ENCODE data around the gene LRRTM1.

Gene LRRTM1

GRCh38 chr2:80302314-80303005, 2.1 kb downstream of the LRRTM1 start:
- Histone ChIP-seq H3K27ac (ENCODE audit: low read depth, low read length) (no peak overlapping the region), H3K36me3 (ENCODE audit: control insufficient read depth in 1 of 2, insufficient read depth in 2 of 2, low read length in 2 of 2) (no peaks in the 10 kb centered on the region), H3K9me3 (ENCODE audit: control insufficient read depth in 1 of 2, low read length in 2 of 2) (no peaks in the 10 kb centered on the region), H3K27me3 (ENCODE audit: control insufficient read depth in 1 of 2, insufficient read depth in 2 of 2, low read length in 2 of 2) (peaks cover 34 to 47% of the 10 kb centered on the region in 2 donors), H3K4me3 (ENCODE audit: low read depth in 1 of 2, low read length in 2 of 2) (peak overlapping the region in 1 of 2 donors; percentile 16), H3K4me1 (ENCODE audit: control insufficient read depth in 1 of 2, insufficient read depth in 2 of 2, low read length in 2 of 2) (no peaks in the 10 kb centered on the region), H3K9ac (ENCODE audit: low read depth in 1 of 2, low read length in 2 of 2) (no peak overlapping the region)

- Histone ChIP-seq H3K27me3 (ENCODE audit: control insufficient read depth in 1 of 2, insufficient read depth in 2 of 2, low read length in 2 of 2) (peaks cover 34 to 47% of the 10 kb centered on the region in 2 donors), H3K4me3 (ENCODE audit: low read depth in 1 of 2, low read length in 2 of 2) (peak overlapping the region in 1 of 2 donors; percentile 16), H3K9me3 (ENCODE audit: control insufficient read depth in 1 of 2, low read length in 2 of 2) (no peaks in the 10 kb centered on the region), H3K36me3 (ENCODE audit: control insufficient read depth in 1 of 2, insufficient read depth in 2 of 2, low read length in 2 of 2) (no peaks in the 10 kb centered on the region), H3K4me1 (ENCODE audit: control insufficient read depth in 1 of 2, insufficient read depth in 2 of 2, low read length in 2 of 2) (no peaks in the 10 kb centered on the region), H3K9ac (ENCODE audit: low read depth in 1 of 2, low read length in 2 of 2) (no peak overlapping the region), H3K27ac (ENCODE audit: low read depth, low read length) (no peak overlapping the region)
These were observed 2.6 kb downstream of the LRRTM1 start for GRCh38 chr2:80302001-80302313.

GRCh38 chr2:80300954-80301353, 3.6 kb downstream of the LRRTM1 start:
- no peak overlapping the region for H3K4me3 ChIP-seq (ENCODE audit: low read depth in 1 of 2, low read length in 2 of 2)
- no peaks in the 10 kb centered on the region for H3K9me3 ChIP-seq (ENCODE audit: control insufficient read depth in 1 of 2, low read length in 2 of 2)
- no peak overlapping the region for H3K9ac ChIP-seq (ENCODE audit: low read depth in 1 of 2, low read length in 2 of 2)
- no peaks in the 10 kb centered on the region for H3K4me1 ChIP-seq (ENCODE audit: control insufficient read depth in 1 of 2, insufficient read depth in 2 of 2, low read length in 2 of 2)
- H3K36me3 ChIP-seq (ENCODE audit: control insufficient read depth in 1 of 2, insufficient read depth in 2 of 2, low read length in 2 of 2) = no peaks in the 10 kb centered on the region
- H3K27me3 ChIP-seq (ENCODE audit: control insufficient read depth in 1 of 2, insufficient read depth in 2 of 2, low read length in 2 of 2) = peaks cover 31 to 46% of the 10 kb centered on the region in 2 donors
- H3K27ac ChIP-seq (ENCODE audit: low read depth, low read length) = no peak overlapping the region

GRCh38 chr2:80300346-80300745, 4.2 kb downstream of the LRRTM1 start:
- H3K36me3 ChIP-seq (ENCODE audit: control insufficient read depth in 1 of 2, insufficient read depth in 2 of 2, low read length in 2 of 2) = no peaks in the 10 kb centered on the region
- no peaks in the 10 kb centered on the region for H3K9me3 ChIP-seq (ENCODE audit: control insufficient read depth in 1 of 2, low read length in 2 of 2)
- H3K4me1 ChIP-seq (ENCODE audit: control insufficient read depth in 1 of 2, insufficient read depth in 2 of 2, low read length in 2 of 2) = no peaks in the 10 kb centered on the region
- no peak overlapping the region for H3K27ac ChIP-seq (ENCODE audit: low read depth, low read length)
- H3K4me3 ChIP-seq (ENCODE audit: low read depth in 1 of 2, low read length in 2 of 2) = no peak overlapping the region
- H3K9ac ChIP-seq (ENCODE audit: low read depth in 1 of 2, low read length in 2 of 2) = no peak overlapping the region
- H3K27me3 ChIP-seq (ENCODE audit: control insufficient read depth in 1 of 2, insufficient read depth in 2 of 2, low read length in 2 of 2) = peaks cover 27 to 40% of the 10 kb centered on the region in 2 donors

GRCh38 chr2:80299661-80300060, 4.9 kb downstream of the LRRTM1 start:
- Histone ChIP-seq H3K27me3 (ENCODE audit: control insufficient read depth in 1 of 2, insufficient read depth in 2 of 2, low read length in 2 of 2) (peaks cover 22 to 35% of the 10 kb centered on the region in 2 donors), H3K4me3 (ENCODE audit: low read depth in 1 of 2, low read length in 2 of 2) (no peak overlapping the region), H3K4me1 (ENCODE audit: control insufficient read depth in 1 of 2, insufficient read depth in 2 of 2, low read length in 2 of 2) (no peaks in the 10 kb centered on the region), H3K9me3 (ENCODE audit: control insufficient read depth in 1 of 2, low read length in 2 of 2) (no peaks in the 10 kb centered on the region), H3K9ac (ENCODE audit: low read depth in 1 of 2, low read length in 2 of 2) (no peak overlapping the region), H3K27ac (ENCODE audit: low read depth, low read length) (no peak overlapping the region), H3K36me3 (ENCODE audit: control insufficient read depth in 1 of 2, insufficient read depth in 2 of 2, low read length in 2 of 2) (no peaks in the 10 kb centered on the region)

- Histone ChIP-seq H3K9me3 (ENCODE audit: control insufficient read depth in 1 of 2, low read length in 2 of 2) (no peaks in the 10 kb centered on the region), H3K4me1 (ENCODE audit: control insufficient read depth in 1 of 2, insufficient read depth in 2 of 2, low read length in 2 of 2) (no peaks in the 10 kb centered on the region), H3K4me3 (ENCODE audit: low read depth in 1 of 2, low read length in 2 of 2) (no peak overlapping the region), H3K36me3 (ENCODE audit: control insufficient read depth in 1 of 2, insufficient read depth in 2 of 2, low read length in 2 of 2) (no peaks in the 10 kb centered on the region), H3K9ac (ENCODE audit: low read depth in 1 of 2, low read length in 2 of 2) (no peak overlapping the region), H3K27me3 (ENCODE audit: control insufficient read depth in 1 of 2, insufficient read depth in 2 of 2, low read length in 2 of 2) (peaks cover 22 to 31% of the 10 kb centered on the region in 2 donors), H3K27ac (ENCODE audit: low read depth, low read length) (no peak overlapping the region)
These were observed 5.6 kb downstream of the LRRTM1 start for GRCh38 chr2:80298954-80299353.

GRCh38 chr2:80293039-80293438, 11.5 kb downstream of the LRRTM1 start:
- Histone ChIP-seq H3K36me3 (ENCODE audit: control insufficient read depth in 1 of 2, insufficient read depth in 2 of 2, low read length in 2 of 2) (no peaks in the 10 kb centered on the region), H3K4me1 (ENCODE audit: control insufficient read depth in 1 of 2, insufficient read depth in 2 of 2, low read length in 2 of 2) (no peaks in the 10 kb centered on the region), H3K27ac (ENCODE audit: low read depth, low read length) (no peak overlapping the region), H3K27me3 (ENCODE audit: control insufficient read depth in 1 of 2, insufficient read depth in 2 of 2, low read length in 2 of 2) (no peaks in the 10 kb centered on the region), H3K9me3 (ENCODE audit: control insufficient read depth in 1 of 2, low read length in 2 of 2) (no peaks in the 10 kb centered on the region), H3K9ac (ENCODE audit: low read depth in 1 of 2, low read length in 2 of 2) (no peak overlapping the region), H3K4me3 (ENCODE audit: low read depth in 1 of 2, low read length in 2 of 2) (no peak overlapping the region)

- Histone ChIP-seq H3K27me3 (ENCODE audit: control insufficient read depth in 1 of 2, insufficient read depth in 2 of 2, low read length in 2 of 2) (no peaks in the 10 kb centered on the region), H3K4me3 (ENCODE audit: low read depth in 1 of 2, low read length in 2 of 2) (no peak overlapping the region), H3K27ac (ENCODE audit: low read depth, low read length) (no peak overlapping the region), H3K9ac (ENCODE audit: low read depth in 1 of 2, low read length in 2 of 2) (no peak overlapping the region), H3K36me3 (ENCODE audit: control insufficient read depth in 1 of 2, insufficient read depth in 2 of 2, low read length in 2 of 2) (no peaks in the 10 kb centered on the region), H3K9me3 (ENCODE audit: control insufficient read depth in 1 of 2, low read length in 2 of 2) (no peaks in the 10 kb centered on the region), H3K4me1 (ENCODE audit: control insufficient read depth in 1 of 2, insufficient read depth in 2 of 2, low read length in 2 of 2) (no peaks in the 10 kb centered on the region)
These were observed 12.1 kb downstream of the LRRTM1 start for GRCh38 chr2:80292474-80292873.

- no peak overlapping the region for H3K9ac ChIP-seq (ENCODE audit: low read depth in 1 of 2, low read length in 2 of 2)
- H3K4me3 ChIP-seq (ENCODE audit: low read depth in 1 of 2, low read length in 2 of 2) = no peak overlapping the region
- no peaks in the 10 kb centered on the region for H3K9me3 ChIP-seq (ENCODE audit: control insufficient read depth in 1 of 2, low read length in 2 of 2)
- no peaks in the 10 kb centered on the region for H3K36me3 ChIP-seq (ENCODE audit: control insufficient read depth in 1 of 2, insufficient read depth in 2 of 2, low read length in 2 of 2)
- H3K27ac ChIP-seq (ENCODE audit: low read depth, low read length) = no peak overlapping the region
- no peaks in the 10 kb centered on the region for H3K27me3 ChIP-seq (ENCODE audit: control insufficient read depth in 1 of 2, insufficient read depth in 2 of 2, low read length in 2 of 2)
- H3K4me1 ChIP-seq (ENCODE audit: control insufficient read depth in 1 of 2, insufficient read depth in 2 of 2, low read length in 2 of 2) = no peaks in the 10 kb centered on the region
These were observed 12.9 kb downstream of the LRRTM1 start for GRCh38 chr2:80291656-80292055.

GRCh38 chr2:80288576-80288975, 16.0 kb downstream of the LRRTM1 start:
- Histone ChIP-seq H3K9me3 (ENCODE audit: control insufficient read depth in 1 of 2, low read length in 2 of 2) (no peaks in the 10 kb centered on the region), H3K4me3 (ENCODE audit: low read depth in 1 of 2, low read length in 2 of 2) (no peak overlapping the region), H3K4me1 (ENCODE audit: control insufficient read depth in 1 of 2, insufficient read depth in 2 of 2, low read length in 2 of 2) (no peaks in the 10 kb centered on the region), H3K36me3 (ENCODE audit: control insufficient read depth in 1 of 2, insufficient read depth in 2 of 2, low read length in 2 of 2) (no peaks in the 10 kb centered on the region), H3K27me3 (ENCODE audit: control insufficient read depth in 1 of 2, insufficient read depth in 2 of 2, low read length in 2 of 2) (no peaks in the 10 kb centered on the region), H3K9ac (ENCODE audit: low read depth in 1 of 2, low read length in 2 of 2) (no peak overlapping the region), H3K27ac (ENCODE audit: low read depth, low read length) (no peak overlapping the region)

- no peaks in the 10 kb centered on the region for H3K4me1 ChIP-seq (ENCODE audit: control insufficient read depth in 1 of 2, insufficient read depth in 2 of 2, low read length in 2 of 2)
- no peaks in the 10 kb centered on the region for H3K27me3 ChIP-seq (ENCODE audit: control insufficient read depth in 1 of 2, insufficient read depth in 2 of 2, low read length in 2 of 2)
- H3K9me3 ChIP-seq (ENCODE audit: control insufficient read depth in 1 of 2, low read length in 2 of 2) = no peaks in the 10 kb centered on the region
- H3K9ac ChIP-seq (ENCODE audit: low read depth in 1 of 2, low read length in 2 of 2) = no peak overlapping the region
- H3K27ac ChIP-seq (ENCODE audit: low read depth, low read length) = no peak overlapping the region
- no peaks in the 10 kb centered on the region for H3K36me3 ChIP-seq (ENCODE audit: control insufficient read depth in 1 of 2, insufficient read depth in 2 of 2, low read length in 2 of 2)
- H3K4me3 ChIP-seq (ENCODE audit: low read depth in 1 of 2, low read length in 2 of 2) = no peak overlapping the region
These were observed 23.5 kb downstream of the LRRTM1 start for GRCh38 chr2:80281049-80281448.

Measured in duodenal mucosa (tissue), 2 donors.